K562 (cell line): ENCODE data around the gene RNU6-9.

Source experiments
- BMI1 ChIP-seq: fragments of 150-350 bp; IDR thresholded peaks from 2 replicates; pipeline ENCODE4 v1.6.1; 2014; ENCODE audit warnings: low read length
- CTCF ChIP-seq, 3 experiments: IDR thresholded peaks in 2 of 3; conservative IDR thresholded peaks in 1 of 3; 2 replicates each; pipeline ENCODE4 v1.5.1; 2011 to 2012; ENCODE audit warnings: low read length in 3 of 3, mild to moderate bottlenecking in 3 of 3, control low read depth in 2 of 3, improper control_type of control experiment in 1 of 3, inconsistent platforms in 1 of 3, low read depth in 1 of 3, mixed read lengths in 1 of 3, moderate library complexity in 1 of 3; ENCODE audit not compliant: insufficient read depth in 2 of 3
- MAX ChIP-seq: sonication (generic); formaldehyde crosslinking; IDR thresholded peaks from 2 replicates; pipeline ENCODE4 v1.9.0; 2022; ENCODE audit warnings: mild to moderate bottlenecking, missing genetic modification reagents
- MXI1 ChIP-seq: IDR thresholded peaks from 2 replicates; pipeline ENCODE4 v1.6.1; 2011; ENCODE audit warnings: low read depth, mild to moderate bottlenecking, improper control_type of control experiment, low read length
- POLR2A ChIP-seq: fragments of 450-650 bp; conservative IDR thresholded peaks from 2 replicates; pipeline ENCODE4 v1.6.1; 2016
- POLR2AphosphoS5 ChIP-seq: IDR thresholded peaks from 2 replicates; pipeline ENCODE4 v1.6.1; 2011; ENCODE audit warnings: mild to moderate bottlenecking, low read depth, low read length, moderate library complexity; ENCODE audit not compliant: control insufficient read depth, insufficient read depth
- RAD21 ChIP-seq, 2 experiments: fragments of 250-450 bp in 1 of 2; fragments of 450-650 bp in 1 of 2; sonication (Bioruptor Pico) in 1 of 2; formaldehyde crosslinking in 1 of 2; IDR thresholded peaks in 1 of 2; conservative IDR thresholded peaks in 1 of 2; 2 replicates each; pipeline versions ENCODE4 v1.4.0 to v1.8.0; 2020 to 2022; ENCODE audit warnings: mild to moderate bottlenecking in 2 of 2, moderate library complexity in 1 of 2
- REST ChIP-seq, 2 experiments: fragments of 450-650 bp; formaldehyde crosslinking in 1 of 2; IDR thresholded peaks; 2 replicates each; pipeline versions ENCODE4 v1.4.0 to v1.6.1; 2014 to 2020; ENCODE audit warnings: mild to moderate bottlenecking in 2 of 2, borderline replicate concordance in 1 of 2, low read depth in 1 of 2
- SRF ChIP-seq, 2 experiments: fragments of 250-450, 450-650 bp in 1 of 2; sonication (Bioruptor Pico) in 1 of 2; sonication (generic) in 1 of 2; formaldehyde crosslinking; IDR thresholded peaks; 2 replicates each; pipeline versions ENCODE4 v1.5.0 to v1.5.1; 2020 to 2022; ENCODE audit warnings: mild to moderate bottlenecking in 1 of 2, missing genetic modification reagents in 1 of 2

DNA sequence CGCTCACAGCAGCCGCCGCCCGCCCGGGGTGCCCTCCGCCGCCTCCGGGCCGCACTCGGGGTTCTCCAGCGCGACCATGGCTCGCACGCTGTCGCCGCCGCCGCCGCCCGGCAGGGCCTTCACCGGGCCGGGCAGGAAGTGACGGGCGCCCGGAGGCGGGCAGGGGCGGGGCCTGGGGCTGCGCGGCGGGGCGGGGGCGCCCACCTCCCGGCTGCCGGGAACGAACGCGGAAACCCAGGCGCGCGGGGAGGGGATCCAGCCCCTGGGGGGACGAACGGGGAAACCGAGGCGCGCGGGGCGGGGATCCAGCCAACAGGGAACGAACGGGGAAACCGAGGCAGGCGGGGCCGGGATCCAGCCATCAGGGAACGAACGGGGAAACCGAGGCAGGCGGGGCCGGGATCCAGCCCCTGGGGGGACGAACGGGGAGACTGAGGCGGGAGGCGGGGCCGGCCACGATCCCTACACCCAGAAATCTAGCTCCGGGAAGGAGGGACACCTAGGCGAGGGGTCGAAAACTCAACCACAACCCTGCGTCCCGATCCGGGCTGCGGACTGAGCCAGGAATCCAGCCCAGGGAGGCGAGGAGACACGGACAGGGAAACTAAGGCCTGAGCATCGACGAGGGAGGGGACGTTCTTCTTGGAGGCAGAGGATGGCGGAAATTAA, 19.9 kb downstream of the RNU6-9 start, which contains the start of gene R3HDM4:
- TF ChIP-seq CTCF (IDR thresholded peaks at IDR 0.05 in 2 of 3, conservative IDR thresholded peaks at IDR 0.05 in 1 of 3; ENCODE audit: insufficient read depth in 2 of 3, low read depth in 1 of 3, low read length in 3 of 3) (no peak), SRF (CRISPR knock-in tag; IDR thresholded peaks at IDR 0.05) (no peak; a peak in 1 of 4 replicates), POLR2A (0 out of 2 replicates have a peak, but pooled peaks have one; percentile 35), BMI1 (no peak), MXI1 (no peak), REST (IDR thresholded peaks at IDR 0.05; ENCODE audit: borderline replicate concordance) (no peak), REST (CRISPR knock-in tag; IDR thresholded peaks at IDR 0.05; ENCODE audit: low read depth) (no peak), POLR2AphosphoS5 (peak; percentile 63; the same call in 1 of the 2 replicates), MAX (CRISPR knock-in tag) (no peak; the same call in 1 of the 2 replicates), RAD21 (CRISPR knock-in tag; conservative IDR thresholded peaks at IDR 0.05 in 1 of 2, IDR thresholded peaks at IDR 0.05 in 1 of 2) (no peak)
